ENCODE results near the gene BMPR1A. TPM values are rescaled to one million over a fixed set of nuclear protein-coding genes. Genes with fewer than 3 reads are reported as not detected.

The BMPR1A gene
- polyA plus RNA-seq, 1 donor (not counting 4 experiments of a cell fraction or from before 2014, with no cell fraction given) = 22.2 TPM

DNA sequence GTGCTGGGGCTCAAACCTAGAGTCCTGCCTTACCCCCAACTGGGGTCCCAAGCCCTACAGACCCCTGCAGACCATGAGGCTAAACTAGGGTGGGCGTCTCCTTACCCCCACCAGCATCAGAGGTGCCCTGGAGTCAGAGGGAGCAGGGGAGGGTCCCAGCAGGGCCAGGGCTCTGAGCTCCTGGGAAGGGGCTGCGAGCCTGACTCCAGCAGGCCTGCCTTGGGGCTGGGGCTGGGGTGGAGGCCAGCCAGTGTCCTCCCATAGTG, 203.3 kb downstream of the BMPR1A start:
- peak overlapping the region; percentile 87 for H3K4me2 ChIP-seq (ENCODE audit: control insufficient read depth, extremely low read depth, insufficient read depth, low read depth, low read length)
- peaks cover under 1% of the 10 kb centered on the region for H3K9me1 ChIP-seq (ENCODE audit: control insufficient read depth, extremely low read depth, insufficient read depth, low read length)
- H3K36me3 ChIP-seq (ENCODE audit: control insufficient read depth in 2 of 2, extremely low read depth in 1 of 2, insufficient read depth in 2 of 2, low read length in 2 of 2) = no peaks in the 10 kb centered on the region
- no peak for DNase-seq (ENCODE audit: low read depth, low spot score)
- H3K4me3 ChIP-seq (ENCODE audit: control insufficient read depth in 2 of 3, extremely low read depth in 1 of 3, insufficient read depth in 2 of 3, low read depth in 1 of 3, low read length in 3 of 3) = no peak overlapping the region
- no peaks in the 10 kb centered on the region for H3K27me3 ChIP-seq (ENCODE audit: control insufficient read depth, extremely low read depth, insufficient read depth, low read length)
- peaks cover 15% of the 10 kb centered on the region for H3K79me2 ChIP-seq (ENCODE audit: control insufficient read depth, insufficient read depth, low read length)
- dilution Hi-C loops (cut with MboI; ENCODE audit: extremely low pct_ligation_motif_present, low sequenced_read_pairs) = no loop called here
- no peak overlapping the region for H2AFZ ChIP-seq (ENCODE audit: control insufficient read depth, low read length)
- peak overlapping the region; percentile 73 for H3K9ac ChIP-seq (ENCODE audit: control insufficient read depth, extremely low read depth, insufficient read depth, low read length)
- TF ChIP-seq, protein P1, sequence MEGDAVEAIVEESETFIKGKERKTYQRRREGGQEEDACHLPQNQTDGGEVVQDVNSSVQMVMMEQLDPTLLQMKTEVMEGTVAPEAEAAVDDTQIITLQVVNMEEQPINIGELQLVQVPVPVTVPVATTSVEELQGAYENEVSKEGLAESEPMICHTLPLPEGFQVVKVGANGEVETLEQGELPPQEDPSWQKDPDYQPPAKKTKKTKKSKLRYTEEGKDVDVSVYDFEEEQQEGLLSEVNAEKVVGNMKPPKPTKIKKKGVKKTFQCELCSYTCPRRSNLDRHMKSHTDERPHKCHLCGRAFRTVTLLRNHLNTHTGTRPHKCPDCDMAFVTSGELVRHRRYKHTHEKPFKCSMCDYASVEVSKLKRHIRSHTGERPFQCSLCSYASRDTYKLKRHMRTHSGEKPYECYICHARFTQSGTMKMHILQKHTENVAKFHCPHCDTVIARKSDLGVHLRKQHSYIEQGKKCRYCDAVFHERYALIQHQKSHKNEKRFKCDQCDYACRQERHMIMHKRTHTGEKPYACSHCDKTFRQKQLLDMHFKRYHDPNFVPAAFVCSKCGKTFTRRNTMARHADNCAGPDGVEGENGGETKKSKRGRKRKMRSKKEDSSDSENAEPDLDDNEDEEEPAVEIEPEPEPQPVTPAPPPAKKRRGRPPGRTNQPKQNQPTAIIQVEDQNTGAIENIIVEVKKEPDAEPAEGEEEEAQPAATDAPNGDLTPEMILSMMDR (optimal IDR thresholded peaks at IDR 0.05 in 1 of 3, IDR thresholded peaks at IDR 0.05 in 1 of 3, conservative IDR thresholded peaks at IDR 0.05 in 1 of 3; ENCODE audit: extremely low read depth in 1 of 3, insufficient read depth in 2 of 3, low read length in 3 of 3) = no peak
- TF ChIP-seq EZH2 (IDR thresholded peaks at IDR 0.05; ENCODE audit: low read length) = no peak
- H3K4me1 ChIP-seq (ENCODE audit: control insufficient read depth, extremely low read depth, insufficient read depth, low read length) = peaks cover 40% of the 10 kb centered on the region
- peak overlapping the region; percentile 78 for H3K27ac ChIP-seq (ENCODE audit: control insufficient read depth, insufficient read depth, low read length)
- H4K20me1 ChIP-seq (ENCODE audit: control insufficient read depth, extremely low read depth, insufficient read depth, low read length) = peaks cover 3% of the 10 kb centered on the region
- no peaks in the 10 kb centered on the region for H3K9me3 ChIP-seq (ENCODE audit: control insufficient read depth, low read depth, low read length)
- FAIRE-seq = no peak

DNA sequence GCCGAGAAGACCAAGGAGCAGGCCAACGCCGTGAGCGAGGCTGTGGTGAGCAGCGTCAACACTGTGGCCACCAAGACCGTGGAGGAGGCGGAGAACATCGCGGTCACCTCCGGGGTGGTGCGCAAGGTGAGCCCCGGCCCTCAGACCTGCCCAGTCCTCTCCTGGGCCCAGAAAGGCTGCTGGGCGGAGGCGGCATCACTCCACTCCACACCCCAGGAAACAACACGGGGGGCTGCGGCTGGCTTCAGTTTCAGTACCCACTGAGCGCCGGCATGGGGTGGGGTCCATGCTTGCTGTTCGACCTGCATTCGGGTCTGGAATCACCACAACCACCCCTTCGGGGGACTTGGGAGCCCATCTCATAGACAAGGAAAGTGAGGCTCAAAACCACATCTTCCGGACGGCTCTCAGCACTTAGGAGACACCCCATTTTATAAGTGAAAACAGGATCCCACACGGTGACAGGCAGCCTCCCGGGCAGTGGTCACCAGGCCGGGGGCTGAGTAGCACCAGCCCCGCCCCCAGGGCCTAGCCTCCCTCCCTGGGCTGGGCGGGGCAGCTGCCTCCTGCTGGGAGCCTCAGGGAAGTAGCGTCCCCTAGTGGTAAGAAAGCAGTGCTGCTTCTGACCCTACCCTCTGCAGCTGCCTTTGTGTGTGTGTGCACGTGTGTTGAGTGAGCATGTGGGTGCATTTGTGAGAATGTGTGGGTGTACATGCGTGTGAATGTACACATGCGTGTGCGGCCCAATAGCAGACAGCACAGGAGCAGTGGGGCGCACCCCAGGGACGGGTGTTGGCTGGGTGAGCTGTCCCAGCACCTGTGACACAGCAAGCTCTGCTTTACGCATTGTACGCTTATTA, 203.8 kb downstream of the BMPR1A start:
- no peak for TF ChIP-seq EZH2 (IDR thresholded peaks at IDR 0.05; ENCODE audit: low read length)
- TF ChIP-seq, protein P1 (optimal IDR thresholded peaks at IDR 0.05 in 1 of 3, IDR thresholded peaks at IDR 0.05 in 1 of 3, conservative IDR thresholded peaks at IDR 0.05 in 1 of 3; ENCODE audit: extremely low read depth in 1 of 3, insufficient read depth in 2 of 3, low read length in 3 of 3) = peak in 2 of 3 experiments; percentile 99 to 100
- H3K9me3 ChIP-seq (ENCODE audit: control insufficient read depth, low read depth, low read length) = no peaks in the 10 kb centered on the region
- H3K27me3 ChIP-seq (ENCODE audit: control insufficient read depth, extremely low read depth, insufficient read depth, low read length) = no peaks in the 10 kb centered on the region
- H3K36me3 ChIP-seq (ENCODE audit: control insufficient read depth in 2 of 2, extremely low read depth in 1 of 2, insufficient read depth in 2 of 2, low read length in 2 of 2) = no peaks in the 10 kb centered on the region
- no peak overlapping the region for H2AFZ ChIP-seq (ENCODE audit: control insufficient read depth, low read length)
- H3K27ac ChIP-seq (ENCODE audit: control insufficient read depth, insufficient read depth, low read length) = peak overlapping the region; percentile 10
- no peak overlapping the region for H3K9ac ChIP-seq (ENCODE audit: control insufficient read depth, extremely low read depth, insufficient read depth, low read length)
- FAIRE-seq = peak; percentile 48
- no peak for DNase-seq (ENCODE audit: low read depth, low spot score)
- H3K4me1 ChIP-seq (ENCODE audit: control insufficient read depth, extremely low read depth, insufficient read depth, low read length) = peaks cover 40% of the 10 kb centered on the region
- peaks cover 2% of the 10 kb centered on the region for H3K9me1 ChIP-seq (ENCODE audit: control insufficient read depth, extremely low read depth, insufficient read depth, low read length)
- no peak overlapping the region for H3K4me2 ChIP-seq (ENCODE audit: control insufficient read depth, extremely low read depth, insufficient read depth, low read depth, low read length)
- H3K79me2 ChIP-seq (ENCODE audit: control insufficient read depth, insufficient read depth, low read length) = peaks cover 15% of the 10 kb centered on the region
- dilution Hi-C loops (cut with MboI; ENCODE audit: extremely low pct_ligation_motif_present, low sequenced_read_pairs) = no loop called here
- no peak overlapping the region for H3K4me3 ChIP-seq (ENCODE audit: control insufficient read depth in 2 of 3, extremely low read depth in 1 of 3, insufficient read depth in 2 of 3, low read depth in 1 of 3, low read length in 3 of 3)
- H4K20me1 ChIP-seq (ENCODE audit: control insufficient read depth, extremely low read depth, insufficient read depth, low read length) = peaks cover 3% of the 10 kb centered on the region
